Loucy (cell line): ENCODE data around the gene SSPN.

ENCODE experiments used
- CTCF ChIP-seq: fragments of 200-600 bp; sonication (generic); conservative IDR thresholded peaks from 2 replicates; pipeline ENCODE4 v1.5.1; 2014; ENCODE audit warnings: mild to moderate bottlenecking, antibody characterized with exemption, low read length
- EZH2phosphoT487 ChIP-seq: fragments of 200-600 bp; IDR thresholded peaks from 2 replicates; pipeline ENCODE4 v1.6.1; 2018; ENCODE audit warnings: antibody characterized with exemption, mild to moderate bottlenecking, moderate library complexity, borderline replicate concordance

- TF ChIP-seq CTCF = no peak
- no peak for TF ChIP-seq EZH2phosphoT487
These were observed 52.5 kb downstream of the SSPN start for GRCh38 chr12:26247873-26248272.
